AG09319 (cell line): Measurements from ENCODE around the gene GRM1.
"Not testable (repeated sequence)": the region's sequence is repeated elsewhere in the genome, so short reads cannot be mapped to it uniquely, and the experiment has no call there.

Experiments used
- DNase-seq: peaks from one replicate; pipeline ENCODE4 v3.0.0-alpha.2; 2010; ENCODE audit warnings: low read depth; ENCODE audit errors: extremely low read depth
- TF ChIP-seq, protein P1 (sequence below): IDR thresholded peaks from 2 replicates; pipeline ENCODE4 v1.5.1; 2011; ENCODE audit warnings: low read depth, mild to moderate bottlenecking, inconsistent platforms, low read length, moderate library complexity

GRM1 gene

DNA sequence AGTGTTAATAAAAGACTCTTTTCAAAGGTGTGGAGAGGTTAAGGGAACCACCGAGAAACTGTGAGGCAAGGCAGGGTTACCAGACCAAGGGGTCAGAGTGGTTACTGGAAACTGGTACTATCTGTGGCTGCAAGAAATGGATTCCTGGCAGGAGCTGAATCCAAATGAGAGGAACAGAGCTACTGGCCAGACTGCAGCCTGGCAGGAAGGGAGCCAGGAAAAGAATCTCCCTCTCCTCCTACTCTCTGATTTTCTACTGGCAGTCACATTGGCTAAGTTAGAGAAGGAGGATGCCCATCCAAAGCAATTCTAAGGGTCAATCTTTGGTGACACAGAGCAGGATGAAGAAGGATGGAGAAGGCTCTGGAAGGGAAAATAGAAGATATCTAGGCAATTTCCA, 211.5 kb downstream of the GRM1 start:
- TF ChIP-seq, protein P1, sequence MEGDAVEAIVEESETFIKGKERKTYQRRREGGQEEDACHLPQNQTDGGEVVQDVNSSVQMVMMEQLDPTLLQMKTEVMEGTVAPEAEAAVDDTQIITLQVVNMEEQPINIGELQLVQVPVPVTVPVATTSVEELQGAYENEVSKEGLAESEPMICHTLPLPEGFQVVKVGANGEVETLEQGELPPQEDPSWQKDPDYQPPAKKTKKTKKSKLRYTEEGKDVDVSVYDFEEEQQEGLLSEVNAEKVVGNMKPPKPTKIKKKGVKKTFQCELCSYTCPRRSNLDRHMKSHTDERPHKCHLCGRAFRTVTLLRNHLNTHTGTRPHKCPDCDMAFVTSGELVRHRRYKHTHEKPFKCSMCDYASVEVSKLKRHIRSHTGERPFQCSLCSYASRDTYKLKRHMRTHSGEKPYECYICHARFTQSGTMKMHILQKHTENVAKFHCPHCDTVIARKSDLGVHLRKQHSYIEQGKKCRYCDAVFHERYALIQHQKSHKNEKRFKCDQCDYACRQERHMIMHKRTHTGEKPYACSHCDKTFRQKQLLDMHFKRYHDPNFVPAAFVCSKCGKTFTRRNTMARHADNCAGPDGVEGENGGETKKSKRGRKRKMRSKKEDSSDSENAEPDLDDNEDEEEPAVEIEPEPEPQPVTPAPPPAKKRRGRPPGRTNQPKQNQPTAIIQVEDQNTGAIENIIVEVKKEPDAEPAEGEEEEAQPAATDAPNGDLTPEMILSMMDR = no peak

DNA sequence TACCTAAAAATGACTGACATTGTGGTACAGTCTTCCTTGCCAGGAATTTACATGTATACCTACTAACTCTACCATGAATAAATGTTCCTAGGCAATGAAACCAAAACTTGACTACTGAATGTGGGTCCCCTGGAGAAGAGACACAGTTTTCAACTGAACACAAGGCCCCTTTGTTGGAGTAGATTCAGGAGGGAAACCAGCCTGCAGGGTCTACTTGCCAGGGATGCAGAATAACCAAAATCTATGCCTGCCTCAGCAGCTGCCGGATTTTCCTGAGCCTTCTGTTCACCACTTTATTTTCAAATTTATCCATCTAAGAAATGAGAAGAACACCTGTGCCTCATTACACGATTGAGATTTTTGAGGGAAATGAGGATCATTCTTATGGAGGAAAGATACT, 211.9 kb downstream of the GRM1 start:
- no peak for DNase-seq
- TF ChIP-seq, protein P1 = no peak

More for the DNA sequence above, 211.5 kb downstream of the GRM1 start:
- DNase-seq = no peak

DNA sequence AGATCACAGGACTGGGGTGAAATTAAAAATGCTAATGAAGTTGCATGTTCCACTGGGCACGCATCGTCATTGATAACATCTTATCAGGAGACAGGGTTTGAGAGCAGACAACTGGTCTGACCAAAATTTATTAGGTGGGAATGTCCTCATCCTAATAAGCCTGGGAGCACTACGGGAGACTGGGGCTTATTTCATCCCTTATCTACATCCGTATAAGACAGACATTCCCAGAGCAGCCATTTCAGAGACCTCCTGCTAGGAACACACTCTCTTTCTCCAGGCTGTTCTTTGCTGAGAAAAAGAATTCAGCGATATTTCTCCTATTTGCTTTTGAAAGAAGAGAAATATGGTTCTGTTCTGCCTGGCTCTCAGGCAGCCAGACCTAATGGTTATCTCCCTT, 214.8 kb downstream of the GRM1 start:
- DNase-seq = not testable (repeated sequence)

DNA sequence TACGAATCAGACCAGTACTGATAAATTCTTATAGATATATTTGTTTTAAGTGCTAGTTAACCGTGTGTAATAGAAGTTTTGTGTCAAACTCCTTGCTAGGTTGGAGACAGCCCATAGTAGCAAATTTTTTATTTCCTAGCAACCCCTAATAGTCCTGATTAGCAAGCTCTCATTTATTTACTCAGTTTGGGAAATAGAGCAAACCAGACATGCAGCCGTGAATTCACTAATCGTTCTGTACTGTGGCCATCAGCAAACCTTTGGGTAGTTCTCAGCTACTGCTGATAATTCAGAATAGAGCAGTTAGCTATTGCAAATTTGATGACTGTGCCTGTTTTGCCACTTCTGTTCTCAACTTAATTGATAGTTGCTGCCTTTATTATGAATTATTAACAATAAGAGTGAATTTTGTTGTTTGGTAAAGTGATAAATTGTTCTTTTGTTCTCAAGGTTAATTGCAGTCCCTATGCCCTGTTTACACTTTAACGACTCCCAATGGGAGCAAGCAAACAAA, 215.8 kb downstream of the GRM1 start:
- DNase-seq = no peak
- TF ChIP-seq, protein P1 = no peak

DNA sequence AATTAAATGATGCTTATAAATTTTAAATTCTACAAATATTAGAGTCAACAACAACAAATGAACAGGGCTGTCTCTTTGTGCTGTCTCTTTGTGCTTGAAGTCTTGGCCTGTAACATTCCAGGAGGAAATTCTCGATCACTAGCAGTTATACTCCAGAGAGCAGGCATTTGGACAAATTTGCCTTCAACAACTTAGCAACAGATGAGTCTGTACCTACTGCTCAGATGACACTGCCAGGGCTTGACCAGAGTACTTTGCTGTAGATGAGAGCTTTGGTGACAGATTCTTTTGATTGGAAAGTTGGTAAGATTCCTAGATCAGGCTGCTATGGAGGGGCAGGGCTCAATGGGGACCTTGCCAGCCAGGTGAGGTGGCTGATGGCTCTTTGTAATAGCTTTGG, 217.2 kb downstream of the GRM1 start:
- no peak for DNase-seq
- TF ChIP-seq, protein P1 = no peak

DNA sequence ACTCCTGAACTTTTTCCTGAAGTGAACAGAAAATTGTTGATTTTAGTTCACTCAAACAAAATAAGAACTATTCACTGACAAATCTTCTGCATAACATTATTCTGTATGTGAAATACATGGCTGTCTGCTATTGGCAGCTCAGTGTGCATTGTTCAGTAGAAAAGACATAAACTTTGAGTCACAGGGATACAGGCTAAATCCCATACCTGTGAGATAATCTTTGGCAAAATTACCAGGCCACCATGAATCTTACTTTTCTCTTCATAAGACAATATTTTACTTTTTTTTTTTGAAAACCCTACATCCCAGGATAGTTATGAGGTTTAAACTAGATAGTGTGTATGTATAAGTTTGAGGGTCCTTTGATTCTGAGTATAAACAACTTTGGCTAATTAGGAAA, 224.8 kb downstream of the GRM1 start:
- TF ChIP-seq, protein P1 = no peak
- DNase-seq = no peak

DNA sequence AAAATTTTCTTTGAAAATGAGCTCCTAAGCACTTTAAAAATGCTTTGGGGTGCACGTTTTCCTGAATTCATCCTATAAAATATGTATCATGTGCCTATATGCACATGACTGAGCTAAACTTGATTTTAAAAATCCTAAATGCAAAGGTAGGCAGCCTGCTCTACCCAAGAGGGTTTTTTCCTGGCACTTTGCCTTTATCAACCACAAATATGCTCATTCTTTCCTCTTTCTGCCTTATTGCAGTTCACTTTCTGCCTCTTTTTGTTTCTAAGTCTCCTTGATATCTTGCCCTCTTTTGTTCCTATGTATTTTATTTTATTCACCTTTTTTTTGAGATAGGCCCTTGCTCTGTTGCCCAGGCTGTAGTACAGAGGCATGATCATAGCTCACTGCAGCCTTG, 229.3 kb downstream of the GRM1 start:
- TF ChIP-seq, protein P1 = no peak
- no peak for DNase-seq

DNA sequence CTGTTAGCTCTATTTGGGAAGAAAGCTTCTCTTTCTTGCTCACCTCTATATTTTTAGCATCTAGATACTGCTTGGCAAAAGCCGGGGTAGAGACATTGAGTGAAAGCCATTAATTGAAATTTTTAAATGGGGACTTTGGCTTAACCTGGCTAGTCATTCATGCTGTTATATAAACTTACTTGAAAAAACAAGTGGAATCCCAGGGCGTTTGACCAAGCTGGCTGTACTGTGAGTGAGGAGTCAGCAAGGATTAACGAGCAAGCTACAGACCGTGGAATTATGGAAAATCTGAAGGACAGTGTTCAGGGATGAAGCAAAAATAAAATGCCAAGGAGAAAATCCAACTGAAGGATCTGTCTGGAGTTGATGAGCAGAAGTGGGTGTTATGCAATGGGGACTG, 232.0 kb downstream of the GRM1 start:
- no peak for DNase-seq
- TF ChIP-seq, protein P1 = no peak
